ENCODE measurements around the gene FOXO3.

The FOXO3 gene

DNA sequence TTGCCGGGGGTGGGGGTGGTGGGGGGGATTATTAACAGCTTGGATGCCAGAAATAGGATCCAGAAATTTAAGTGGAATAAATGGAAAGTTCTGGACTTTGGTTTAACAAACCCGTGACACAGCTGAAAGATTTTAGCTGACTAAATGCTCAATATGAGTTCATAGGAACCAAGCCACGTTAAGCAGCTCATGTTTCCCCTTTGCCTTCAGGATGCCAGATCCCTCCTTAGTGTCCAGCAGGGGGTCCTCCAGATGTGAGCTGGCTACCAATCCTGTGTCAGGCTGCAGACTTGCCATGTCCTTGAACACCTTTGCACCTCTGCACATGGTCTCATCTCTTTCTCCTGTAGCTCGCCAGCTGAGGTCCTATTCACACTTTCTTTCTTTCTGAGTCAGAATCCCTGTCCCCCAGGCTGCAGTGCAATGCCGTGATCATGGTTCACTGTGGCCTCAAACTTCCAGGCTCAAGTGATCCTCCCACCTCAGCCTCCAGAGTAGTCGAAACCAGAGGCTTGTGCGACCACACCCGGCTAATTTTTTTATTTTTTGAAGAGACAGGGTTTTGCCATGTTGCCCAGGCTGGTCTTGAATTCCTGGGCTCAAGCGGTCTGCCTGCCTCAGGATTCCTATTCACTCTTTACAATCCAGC lies 154.2 kb downstream of the FOXO3 start:
- no peak for DNase-seq (ENCODE audit: low spot score)

DNA sequence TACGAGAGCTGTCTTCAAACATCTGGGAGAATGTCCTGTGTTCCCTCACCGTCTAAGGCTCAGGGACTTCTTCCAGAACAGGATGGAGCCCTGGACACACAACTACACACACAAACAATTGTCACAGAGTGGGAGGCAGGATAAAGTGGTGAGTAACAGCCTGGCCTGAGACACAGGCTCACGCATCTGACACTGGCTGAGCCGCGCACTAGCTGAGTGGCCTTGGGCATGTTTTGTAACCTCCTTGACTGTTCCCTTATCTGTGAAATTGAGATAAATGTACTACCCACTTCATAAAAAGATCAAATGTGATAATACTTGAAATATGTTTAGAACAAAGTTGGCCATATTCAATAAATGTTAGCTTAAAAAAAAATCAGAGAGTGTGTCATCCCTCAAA lies 155.1 kb downstream of the FOXO3 start:
- DNase-seq (ENCODE audit: low spot score): no peak

GRCh38 chr6:108716801-108717791 lies 156.4 kb downstream of the FOXO3 start:
- no peak for DNase-seq (ENCODE audit: low spot score)

DNA sequence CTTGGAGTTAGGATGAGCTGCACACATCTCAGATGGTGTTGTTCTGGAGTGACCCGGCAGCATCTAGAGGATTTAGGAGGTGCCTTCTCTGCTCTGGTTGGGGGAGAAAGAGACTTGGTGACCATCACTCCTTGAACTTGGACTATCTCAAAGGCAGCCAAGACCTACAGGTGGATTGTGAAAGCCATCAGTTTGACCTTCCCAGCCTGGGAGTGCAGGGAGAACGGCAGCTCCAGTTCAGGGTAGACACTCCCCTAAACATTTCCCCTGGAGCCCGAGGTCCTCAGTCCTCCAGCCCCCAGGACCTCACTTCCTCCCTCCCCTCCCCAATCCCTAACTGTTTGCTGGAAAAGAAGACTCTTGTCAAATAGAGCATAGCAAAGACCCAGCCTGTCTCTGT lies 158.8 kb downstream of the FOXO3 start:
- DNase-seq (ENCODE audit: low spot score): no peak

DNA sequence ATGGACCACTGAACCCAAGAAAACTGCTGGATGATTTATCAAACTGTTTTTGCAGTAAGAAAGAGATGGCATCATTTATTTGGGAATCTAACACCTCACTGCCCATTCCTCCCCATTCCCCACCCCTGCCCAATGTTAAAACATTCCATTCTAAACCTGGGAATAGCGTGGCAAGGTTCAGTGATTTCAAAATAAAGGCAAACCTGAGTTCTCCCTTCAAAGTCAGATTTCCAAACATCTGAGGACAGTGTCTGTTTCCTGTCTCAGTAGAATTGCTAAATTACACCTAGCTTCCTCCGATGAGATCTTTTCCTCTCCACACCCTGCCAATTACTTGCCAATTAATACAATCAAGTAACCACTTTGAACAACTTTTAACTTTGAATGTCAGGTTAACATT lies 160.1 kb downstream of the FOXO3 start:
- no peak for DNase-seq (ENCODE audit: low spot score)

GRCh38 chr6:108721286-108721685 lies 160.6 kb downstream of the FOXO3 start:
- DNase-seq (ENCODE audit: low spot score): no peak

- no peak for DNase-seq (ENCODE audit: low spot score)
Measured at GRCh38 chr6:108723594-108723993, 162.9 kb downstream of the FOXO3 start.

- no peak for DNase-seq (ENCODE audit: low spot score)
Measured at GRCh38 chr6:108726726-108727339, 166.1 kb downstream of the FOXO3 start.

GRCh38 chr6:108727966-108728730 lies 167.4 kb downstream of the FOXO3 start:
- no peak for DNase-seq (ENCODE audit: low spot score)

DNA sequence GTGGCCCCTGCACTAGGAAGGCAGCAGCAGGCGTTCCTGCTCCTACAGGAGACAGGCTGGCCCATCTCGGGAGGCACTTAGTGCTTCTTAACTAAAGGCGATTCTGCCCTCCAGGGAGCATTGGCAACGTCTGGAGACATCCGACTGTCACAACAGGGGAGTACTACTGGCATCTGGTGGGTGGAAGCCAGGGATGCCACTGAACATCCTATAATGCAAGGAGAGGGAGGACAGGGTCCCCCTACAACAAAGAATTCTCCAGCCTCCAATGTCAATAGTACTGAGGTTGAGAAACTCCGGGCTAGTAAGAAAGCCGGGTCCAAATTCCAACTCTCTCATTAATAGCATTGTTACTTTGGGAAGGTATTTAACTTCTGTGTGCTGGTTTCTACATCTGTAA lies 168.1 kb downstream of the FOXO3 start:
- DNase-seq (ENCODE audit: low spot score): no peak

DNA sequence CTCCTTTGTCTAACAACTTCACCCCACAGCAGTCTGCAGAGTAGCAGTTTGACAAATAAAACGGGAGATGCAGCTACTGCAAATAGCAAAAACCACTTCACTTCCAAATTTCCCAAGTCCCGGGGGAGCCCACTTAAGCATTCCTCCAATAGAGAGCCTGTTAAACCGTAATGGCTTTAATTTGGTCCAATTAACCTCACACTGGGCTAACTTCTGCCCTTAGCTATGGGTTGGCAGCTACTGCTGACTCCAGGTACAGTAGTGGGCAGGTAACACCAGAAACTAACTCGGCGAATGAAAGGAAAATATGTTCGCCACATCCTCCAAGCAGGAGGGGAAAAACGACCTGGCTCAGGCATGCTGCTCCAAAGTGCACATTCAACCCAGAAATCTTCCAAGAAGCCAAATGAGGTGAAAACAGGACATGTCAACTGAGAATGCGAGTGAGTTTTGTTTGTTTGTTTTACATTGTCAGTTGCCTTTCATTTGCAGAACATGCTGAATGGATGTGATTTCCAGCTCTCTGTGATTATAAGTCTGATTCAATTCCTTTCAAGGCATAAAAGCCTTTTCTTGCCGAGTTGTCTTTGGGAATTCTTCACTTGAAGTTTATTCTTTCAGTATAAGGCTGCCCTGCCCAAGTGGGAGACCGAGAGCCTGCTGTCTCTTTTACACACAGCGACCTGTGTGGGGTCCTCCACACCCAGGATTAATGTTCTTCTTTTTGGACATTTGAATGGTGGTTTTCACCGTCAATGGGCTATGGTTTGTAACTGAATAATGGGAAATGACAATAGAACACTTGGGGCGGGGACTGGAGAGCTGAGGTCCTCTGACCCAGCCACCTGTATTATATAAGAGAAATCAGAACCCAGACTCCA lies 170.2 kb downstream of the FOXO3 start:
- no peak for DNase-seq (ENCODE audit: low spot score)

DNA sequence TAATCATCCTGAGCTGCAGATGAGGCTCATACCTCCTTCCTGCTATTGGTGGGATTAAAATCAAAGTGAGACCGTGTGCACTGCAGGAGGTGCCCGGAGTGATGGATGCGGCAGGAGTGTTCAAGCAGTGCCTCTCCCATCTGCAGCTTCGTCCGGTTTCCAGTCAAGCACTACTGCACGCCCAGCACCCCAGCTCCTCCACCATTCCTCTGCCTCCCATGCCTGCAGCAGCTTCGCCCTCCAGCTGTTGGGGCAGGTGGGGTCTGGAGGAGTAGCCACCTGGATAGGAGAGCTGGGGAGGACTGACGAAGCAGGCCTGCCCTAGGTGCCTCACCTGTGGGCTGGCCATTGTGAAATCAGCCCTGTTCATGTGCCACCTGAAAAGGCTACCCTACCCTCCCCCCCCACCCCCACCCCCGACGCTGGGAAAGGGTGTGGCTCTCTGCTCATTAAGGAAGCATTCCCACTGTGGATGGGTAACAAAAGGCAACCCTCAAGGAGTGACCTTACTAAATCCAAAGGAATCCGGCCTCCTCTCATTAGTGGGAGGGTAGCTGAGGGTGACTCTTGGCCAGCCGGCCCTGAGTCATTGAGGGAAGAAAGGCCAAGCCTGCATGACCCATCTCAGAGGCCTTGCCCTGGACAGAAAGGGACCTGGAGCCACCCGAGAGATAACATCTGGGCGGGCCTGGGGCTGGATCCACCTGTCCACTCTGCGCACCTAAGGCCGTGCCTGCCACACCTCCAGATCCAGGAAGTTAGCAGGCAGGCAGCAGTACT lies 171.6 kb downstream of the FOXO3 start:
- no peak for DNase-seq (ENCODE audit: low spot score)

DNA sequence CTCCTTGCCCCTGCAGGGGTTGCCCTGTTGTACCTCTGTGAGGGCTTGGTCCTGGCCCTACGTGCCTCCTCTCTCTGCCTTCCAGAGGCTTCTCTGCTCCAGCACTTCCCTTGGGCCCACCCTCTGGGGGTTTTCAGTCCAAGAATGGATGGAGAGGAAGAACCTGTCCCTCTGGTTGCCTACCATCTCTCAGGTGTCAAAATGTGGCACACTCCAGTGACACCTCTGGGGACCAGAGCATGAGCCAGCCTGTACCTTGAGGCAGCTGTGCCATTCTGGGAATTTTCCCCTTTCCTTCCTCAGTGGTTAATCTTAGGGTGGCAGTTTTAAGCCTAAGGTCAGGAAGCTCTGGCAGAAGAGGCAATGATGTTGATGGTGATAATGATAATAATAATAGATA lies 172.3 kb downstream of the FOXO3 start:
- no peak for DNase-seq (ENCODE audit: low spot score)

- no peak for DNase-seq (ENCODE audit: low spot score)
Measured at GRCh38 chr6:108733706-108734265, 173.1 kb downstream of the FOXO3 start.

Data from CD4-positive, alpha-beta T cell treated with Interleukin-15 for 4 hours (primary cell).